ENCODE results near the gene DUS4L. TPM values are rescaled to one million over a fixed set of nuclear protein-coding genes. Genes with fewer than 3 reads are reported as not detected.

The DUS4L gene
- total RNA-seq, 1 donor from 2014 or later = 4.9 TPM

DNA sequence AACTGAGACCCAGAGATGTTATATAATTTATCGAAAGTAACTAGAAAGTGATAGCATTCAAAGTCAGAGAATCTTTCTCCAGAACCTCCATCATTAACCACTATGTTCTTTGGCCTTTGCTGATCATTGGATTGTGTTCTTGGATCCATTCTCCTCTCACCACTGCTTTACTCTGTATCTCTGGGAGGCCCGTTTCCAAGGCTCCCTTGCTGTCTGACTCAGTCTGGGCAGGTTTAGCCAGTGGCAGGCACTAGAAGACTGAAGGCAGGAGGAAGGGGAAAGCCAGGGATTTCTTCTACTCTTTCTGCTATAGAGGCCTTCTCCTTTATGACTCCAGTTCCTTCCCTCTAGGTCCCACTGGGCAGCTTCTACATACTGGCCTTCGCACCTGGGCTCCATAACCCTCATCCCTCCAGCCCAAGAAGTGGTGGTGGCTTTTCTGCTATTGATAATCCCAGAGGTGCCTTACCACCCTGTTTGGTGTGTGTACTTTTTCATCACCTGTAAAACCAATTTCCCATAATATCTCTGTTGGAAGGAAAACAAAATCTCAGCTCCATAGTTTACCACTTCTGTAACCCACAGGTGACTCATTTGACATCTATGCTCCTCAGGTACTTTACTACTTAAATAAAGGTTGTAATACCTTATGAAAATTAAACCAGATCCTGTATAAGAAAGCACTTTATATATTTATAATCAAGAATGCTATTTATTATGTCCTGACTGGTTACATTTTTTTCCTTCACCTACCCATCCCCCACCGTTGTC lies 52.3 kb downstream of the DUS4L start:
- no peak for DNase-seq

DNA sequence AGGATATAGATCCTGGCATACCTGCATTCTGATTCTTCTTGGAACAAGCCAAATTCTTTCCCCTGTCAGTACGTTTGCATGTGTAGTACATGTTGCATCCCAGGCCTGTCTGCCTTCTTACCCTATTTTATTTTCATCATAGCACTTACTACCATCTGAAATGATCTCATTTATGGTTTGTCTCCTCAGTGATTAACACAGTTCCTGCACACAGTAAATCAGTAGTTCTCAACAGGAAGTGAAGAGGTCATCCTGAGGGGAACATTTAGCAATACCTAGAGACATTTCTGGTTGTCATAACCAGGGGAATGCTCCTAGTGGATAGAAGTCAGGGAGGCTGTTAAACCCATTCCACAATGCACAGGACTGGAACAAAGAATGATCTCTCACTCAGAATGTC lies 58.7 kb downstream of the DUS4L start:
- DNase-seq = peak; percentile 77

- no peak for DNase-seq
Measured at GRCh38 chr7:107622894-107623293, 59.1 kb downstream of the DUS4L start.

DNA sequence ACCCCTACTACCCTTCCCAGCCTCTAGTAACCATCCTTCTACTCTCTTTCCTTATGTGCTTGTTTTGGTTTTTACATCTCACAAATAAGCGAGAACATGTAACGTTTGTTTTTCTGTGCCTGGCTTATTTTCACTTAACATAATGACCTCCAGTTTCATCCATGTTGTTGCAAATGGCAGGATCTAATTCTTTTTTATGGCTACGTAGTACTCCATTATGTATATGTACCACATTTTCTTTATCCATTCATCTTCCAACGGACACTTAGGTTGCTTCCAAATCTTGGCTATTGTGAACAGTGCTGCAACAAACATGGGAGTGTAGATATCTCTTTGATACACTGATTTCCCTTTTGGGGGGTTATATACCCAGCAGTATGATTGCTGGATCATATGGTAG lies 63.2 kb downstream of the DUS4L start:
- no peak for DNase-seq

Other genes starting within 250 kb of the DUS4L start
- 0.17 TPM in 1 of 2 replicates, not detected in the other for gene GPR22, start 93.9 kb upstream of the DUS4L start, total RNA-seq
- gene COG5, start 51 bp upstream of the DUS4L start, total RNA-seq = 34.7 and 59.9 TPM in 2 replicates
- gene BCAP29, start 16.3 kb downstream of the DUS4L start, total RNA-seq = 98.2 and 109 TPM in 2 replicates
- gene SLC26A4, start 96.9 kb downstream of the DUS4L start, total RNA-seq = 8.0 and 9.4 TPM in 2 replicates
- 18.1 and 18.9 TPM in 2 replicates for gene CBLL1, start 180.2 kb downstream of the DUS4L start, total RNA-seq
- not detected in 2 replicates for gene SLC26A3, start 239.3 kb downstream of the DUS4L start, total RNA-seq